GM12891 (cell line): Measurements from ENCODE around the gene MCAT.

Experiments used
- PAX5 ChIP-seq: IDR thresholded peaks from 2 replicates; pipeline ENCODE4 v1.6.1; 2011; ENCODE audit warnings: low read length, moderate library complexity, mild to moderate bottlenecking; ENCODE audit not compliant: insufficient read depth, severe bottlenecking
- POLR2A ChIP-seq: IDR thresholded peaks from 2 replicates; pipeline ENCODE4 v1.6.1; 2011; ENCODE audit warnings: low read depth, low read length, control low read depth
- POLR2AphosphoS5 ChIP-seq: IDR thresholded peaks from 2 replicates; pipeline ENCODE4 v1.6.1; 2011; ENCODE audit warnings: low read depth, low read length, control low read depth
- POU2F2 ChIP-seq: IDR thresholded peaks from 2 replicates; pipeline ENCODE4 v1.6.1; 2011; ENCODE audit warnings: low read depth, mild to moderate bottlenecking, control low read depth, low read length, moderate library complexity
- SPI1 ChIP-seq: IDR thresholded peaks from 2 replicates; pipeline ENCODE4 v1.6.1; 2011; ENCODE audit warnings: low read depth, low read length, control low read depth
- TAF1 ChIP-seq: IDR thresholded peaks from 2 replicates; pipeline ENCODE4 v1.6.1; 2011; ENCODE audit warnings: low read depth, low read length, control low read depth

DNA sequence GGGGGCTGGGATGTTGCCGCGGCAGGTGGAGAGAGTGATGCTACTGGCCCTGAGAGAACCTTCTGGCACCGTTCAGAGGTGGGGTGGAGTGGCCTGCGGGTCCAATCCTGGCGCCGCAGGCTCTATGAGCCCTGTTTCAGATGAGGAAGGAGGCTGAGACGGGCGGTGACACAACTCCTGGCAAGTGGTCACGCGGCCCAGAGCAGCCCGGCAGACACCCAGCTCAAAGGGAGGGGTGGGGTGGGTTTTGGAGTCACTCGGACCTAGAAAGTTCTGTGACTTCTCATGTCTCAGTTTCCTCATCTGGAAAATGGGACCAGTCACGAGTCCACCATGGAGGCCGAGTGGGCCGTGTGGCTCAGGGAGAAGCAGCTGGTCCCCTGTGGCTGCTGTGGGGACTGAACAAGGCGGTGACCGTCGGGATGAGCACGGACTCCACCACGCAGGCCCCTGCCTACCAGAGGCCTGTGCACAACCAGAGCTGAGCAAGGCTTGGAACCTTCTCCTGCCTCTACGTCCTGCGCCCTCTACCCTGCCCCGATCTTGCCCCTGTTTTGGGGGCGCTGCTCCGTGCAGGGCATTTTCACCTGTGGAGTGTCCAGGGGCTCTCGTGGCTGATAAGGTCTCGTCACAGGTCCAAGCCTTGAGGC lies 11.8 kb upstream of the MCAT start:
- no peak for TF ChIP-seq POLR2A
- TF ChIP-seq SPI1: no peak
- no peak for TF ChIP-seq TAF1
- no peak for TF ChIP-seq POLR2AphosphoS5
- no peak for TF ChIP-seq PAX5
- TF ChIP-seq POU2F2: no peak
